ENCODE measurements around the gene AARSD1. TPM values are rescaled to one million over a fixed set of nuclear protein-coding genes. Genes with fewer than 3 reads are reported as not detected.

Gene AARSD1, protein sequence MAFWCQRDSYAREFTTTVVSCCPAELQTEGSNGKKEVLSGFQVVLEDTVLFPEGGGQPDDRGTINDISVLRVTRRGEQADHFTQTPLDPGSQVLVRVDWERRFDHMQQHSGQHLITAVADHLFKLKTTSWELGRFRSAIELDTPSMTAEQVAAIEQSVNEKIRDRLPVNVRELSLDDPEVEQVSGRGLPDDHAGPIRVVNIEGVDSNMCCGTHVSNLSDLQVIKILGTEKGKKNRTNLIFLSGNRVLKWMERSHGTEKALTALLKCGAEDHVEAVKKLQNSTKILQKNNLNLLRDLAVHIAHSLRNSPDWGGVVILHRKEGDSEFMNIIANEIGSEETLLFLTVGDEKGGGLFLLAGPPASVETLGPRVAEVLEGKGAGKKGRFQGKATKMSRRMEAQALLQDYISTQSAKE
- 10 to 100 TPM; 13.1 to 44.2 (median 31.5) TPM for total RNA-seq
- polyA plus RNA-seq, result 10 to 100 TPM; 39.8 to 55.6 (median 50.3) TPM
- long read RNA-seq, donor 1, transcript AARSD1-202 (12 exons, 1,322 nt), result major isoform, 7 of 8 reads
- long read RNA-seq, donor 1, partial matches to known transcripts, result 0 of 8 reads
- long read RNA-seq, donor 1, other reads (novel, unspliced or antisense), result 0 of 8 reads
- long read RNA-seq, donor 2, transcript AARSD1-202 (12 exons, 1,322 nt), result major isoform, 7 of 8 reads
- long read RNA-seq, donor 2, partial matches to known transcripts, result 0 of 8 reads
- long read RNA-seq, donor 2, other reads (novel, unspliced or antisense), result 0 of 8 reads

DNA sequence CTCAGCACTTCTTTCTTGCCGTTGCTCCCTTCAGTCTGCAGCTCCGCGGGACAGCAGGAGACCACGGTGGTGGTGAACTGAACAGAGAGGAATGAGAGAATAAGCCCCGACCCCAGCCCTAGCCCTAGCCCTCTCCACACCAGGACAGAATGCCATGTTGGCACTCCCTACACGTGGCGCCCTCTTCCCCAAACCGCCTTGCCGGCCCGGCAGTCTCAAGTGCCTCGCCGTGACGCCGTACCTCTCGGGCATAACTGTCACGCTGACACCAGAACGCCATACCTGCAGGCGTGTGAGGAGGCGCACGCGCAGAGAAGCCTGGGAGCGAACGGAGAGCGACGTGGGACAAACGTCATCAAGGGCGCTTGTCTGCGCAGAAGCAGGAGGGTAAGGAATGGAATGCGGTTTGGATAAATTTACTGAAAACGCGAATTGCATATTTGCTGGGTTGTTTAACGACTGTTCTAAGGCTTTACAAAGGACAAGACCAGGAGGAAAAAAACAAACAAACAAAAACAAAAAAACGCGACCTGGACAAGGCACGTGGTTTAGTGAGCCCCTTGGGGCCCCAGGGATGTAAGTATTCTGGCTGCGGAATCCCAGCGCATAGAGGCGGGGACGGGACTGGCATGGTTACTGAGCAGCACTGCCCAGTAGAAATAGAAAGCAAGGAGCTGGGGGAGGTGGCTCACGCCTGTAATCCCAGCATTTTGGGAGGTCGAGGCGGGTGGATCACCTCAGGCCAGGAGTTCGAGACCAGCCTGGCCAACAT lies at the start of gene AARSD1:
Gene AARSD1, minus strand, starts transcription at position 294 of the 772 bp plus-strand sequence. Its CDS starts 14 bp downstream, at position 280.
- peak within 1 kb of the TSS; percentile 62 to 94 (median 70) for H3K4me3 ChIP-seq
- intact Hi-C loops (cut with DNase I; ENCODE audit: low total_unique reads), result no loop called here
- TF ChIP-seq POLR2A (IDR thresholded peaks at IDR 0.05) (peak in 2 of 3 donors; percentile 56 to 75), POLR2AphosphoS5 (IDR thresholded peaks at IDR 0.05) (peak; percentile 97 to 99 (median 99))
- TF ChIP-seq, protein P1, sequence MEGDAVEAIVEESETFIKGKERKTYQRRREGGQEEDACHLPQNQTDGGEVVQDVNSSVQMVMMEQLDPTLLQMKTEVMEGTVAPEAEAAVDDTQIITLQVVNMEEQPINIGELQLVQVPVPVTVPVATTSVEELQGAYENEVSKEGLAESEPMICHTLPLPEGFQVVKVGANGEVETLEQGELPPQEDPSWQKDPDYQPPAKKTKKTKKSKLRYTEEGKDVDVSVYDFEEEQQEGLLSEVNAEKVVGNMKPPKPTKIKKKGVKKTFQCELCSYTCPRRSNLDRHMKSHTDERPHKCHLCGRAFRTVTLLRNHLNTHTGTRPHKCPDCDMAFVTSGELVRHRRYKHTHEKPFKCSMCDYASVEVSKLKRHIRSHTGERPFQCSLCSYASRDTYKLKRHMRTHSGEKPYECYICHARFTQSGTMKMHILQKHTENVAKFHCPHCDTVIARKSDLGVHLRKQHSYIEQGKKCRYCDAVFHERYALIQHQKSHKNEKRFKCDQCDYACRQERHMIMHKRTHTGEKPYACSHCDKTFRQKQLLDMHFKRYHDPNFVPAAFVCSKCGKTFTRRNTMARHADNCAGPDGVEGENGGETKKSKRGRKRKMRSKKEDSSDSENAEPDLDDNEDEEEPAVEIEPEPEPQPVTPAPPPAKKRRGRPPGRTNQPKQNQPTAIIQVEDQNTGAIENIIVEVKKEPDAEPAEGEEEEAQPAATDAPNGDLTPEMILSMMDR (IDR thresholded peaks at IDR 0.05 in 8 of 11, conservative IDR thresholded peaks at IDR 0.05 in 3 of 11), result no peak
- H3K27ac ChIP-seq, result peak within 1 kb of the TSS; percentile 75 to 90 (median 86)
- H3K9me3 ChIP-seq, result no peaks in the 10 kb centered on the region
- DNase-seq, result peak; percentile 97
- H3K4me1 ChIP-seq, result peaks cover 9 to 36% (median 24%) of the 10 kb centered on the region in 6 donors
- H3K27me3 ChIP-seq (replicated peaks in 1 of 7), result no peaks in the 10 kb centered on the region
- H3K36me3 ChIP-seq, result peaks cover 0 to 36% (median 31%) of the 10 kb centered on the region in 6 donors
- 1 to 3% (median 1%) methylated on average over 41 to 43 of the region's 43 CpGs for WGBS, 5 donors

DNA sequence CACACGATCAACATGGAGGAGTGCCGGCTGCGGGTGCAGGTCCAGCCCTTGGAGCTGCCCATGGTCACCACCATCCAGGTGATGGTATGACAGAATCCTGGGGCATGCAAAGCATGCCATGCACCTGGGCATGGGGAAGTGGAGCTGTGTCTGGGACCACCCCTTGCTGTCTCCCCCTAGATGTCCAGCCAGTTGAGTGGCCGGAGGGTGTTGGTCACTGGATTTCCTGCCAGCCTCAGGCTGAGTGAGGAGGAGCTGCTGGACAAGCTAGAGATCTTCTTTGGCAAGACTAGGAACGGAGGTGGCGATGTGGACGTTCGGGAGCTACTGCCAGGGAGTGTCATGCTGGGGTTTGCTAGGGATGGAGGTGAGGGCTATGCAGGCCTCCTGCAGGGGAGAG lies 49.0 kb upstream of the AARSD1 start:
- peaks cover 22 to 93% (median 63%) of the 10 kb centered on the region in 6 donors for H3K4me1 ChIP-seq
- DNase-seq, result no peak
- intact Hi-C loops (cut with DNase I; ENCODE audit: low total_unique reads), result no loop called here

DNA sequence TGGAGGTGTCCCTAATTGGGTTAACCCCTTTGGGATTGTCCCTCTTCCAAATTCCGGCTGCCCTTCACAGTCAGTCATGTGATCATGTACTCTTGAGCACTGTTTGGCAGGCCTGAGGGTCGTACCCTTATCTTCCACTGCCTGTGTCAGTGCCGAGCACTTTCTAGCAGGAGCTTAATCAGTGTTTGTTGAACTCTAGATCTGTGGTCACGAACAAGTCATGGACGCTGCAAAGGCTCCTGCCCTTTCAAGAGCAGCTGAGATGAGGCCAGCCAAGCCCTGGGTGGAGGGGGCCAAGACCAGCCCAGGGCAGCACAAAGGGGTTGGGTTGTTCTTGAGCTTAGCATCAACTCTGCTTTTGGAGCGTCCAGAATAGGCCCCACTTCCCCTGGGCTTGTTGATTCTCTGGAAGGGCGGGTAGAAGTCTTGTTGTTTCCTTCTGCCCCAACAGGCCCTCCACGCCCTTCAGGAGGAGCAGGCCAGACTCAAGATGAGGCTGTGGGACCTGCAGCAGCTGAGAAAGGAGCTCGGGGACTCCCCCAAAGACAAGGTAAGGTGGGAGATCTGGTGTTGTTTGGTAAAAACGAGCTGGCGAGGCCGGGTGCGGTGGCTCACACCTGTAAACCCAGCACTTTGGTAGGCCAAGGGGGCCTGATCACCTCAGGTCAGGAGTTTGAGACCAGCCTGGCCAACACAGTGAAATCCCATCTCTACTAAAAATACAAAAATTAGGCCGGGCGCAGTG lies 47.6 kb upstream of the AARSD1 start:
- no peaks in the 10 kb centered on the region for H3K9me3 ChIP-seq
- peaks cover 31 to 98% (median 71%) of the 10 kb centered on the region in 6 donors for H3K4me1 ChIP-seq
- 80 to 91% (median 84%) methylated on average over 13 to 15 of the region's 15 CpGs for WGBS, 5 donors
- DNase-seq, result no peak
- no peak overlapping the region for H3K4me3 ChIP-seq
- TF ChIP-seq POLR2AphosphoS5 (IDR thresholded peaks at IDR 0.05), result peak in 2 of 3 donors; percentile 16 to 37
- TF ChIP-seq, protein P1 (IDR thresholded peaks at IDR 0.05 in 8 of 11, conservative IDR thresholded peaks at IDR 0.05 in 3 of 11), result no peak
- no peaks in the 10 kb centered on the region for H3K27me3 ChIP-seq (replicated peaks in 1 of 7)
- H3K27ac ChIP-seq, result peak overlapping the region in 2 of 8 donors; percentile 8 to 15
- peaks cover 0 to 72% (median 31%) of the 10 kb centered on the region in 6 donors for H3K36me3 ChIP-seq
- intact Hi-C loops (cut with DNase I; ENCODE audit: low total_unique reads), result no loop called here

More for the DNA sequence above, 49.0 kb upstream of the AARSD1 start:
- Histone ChIP-seq H3K36me3 (peaks cover 0 to 85% (median 31%) of the 10 kb centered on the region in 6 donors), H3K9me3 (no peaks in the 10 kb centered on the region), H3K27ac (peak overlapping the region in 2 of 8 donors; percentile 72 to 75), H3K4me3 (no peak overlapping the region), H3K27me3 (replicated peaks in 1 of 7) (no peaks in the 10 kb centered on the region)
- TF ChIP-seq, protein P1 (IDR thresholded peaks at IDR 0.05 in 8 of 11, conservative IDR thresholded peaks at IDR 0.05 in 3 of 11), result no peak
- TF ChIP-seq POLR2AphosphoS5 (IDR thresholded peaks at IDR 0.05), result no peak
- no peak for TF ChIP-seq POLR2A (IDR thresholded peaks at IDR 0.05)
- 89 to 100% (median 92%) methylated on average over 1 to 8 of the region's 8 CpGs for WGBS, 5 donors
